ENCODE data around the gene YRDC. TPM values are rescaled to one million over a fixed set of nuclear protein-coding genes. Genes with fewer than 3 reads are reported as not detected.

Gene YRDC
- total and polyA plus RNA-seq, 4 donors = 4.4 to 9.8 (median 9.4) TPM

DNA sequence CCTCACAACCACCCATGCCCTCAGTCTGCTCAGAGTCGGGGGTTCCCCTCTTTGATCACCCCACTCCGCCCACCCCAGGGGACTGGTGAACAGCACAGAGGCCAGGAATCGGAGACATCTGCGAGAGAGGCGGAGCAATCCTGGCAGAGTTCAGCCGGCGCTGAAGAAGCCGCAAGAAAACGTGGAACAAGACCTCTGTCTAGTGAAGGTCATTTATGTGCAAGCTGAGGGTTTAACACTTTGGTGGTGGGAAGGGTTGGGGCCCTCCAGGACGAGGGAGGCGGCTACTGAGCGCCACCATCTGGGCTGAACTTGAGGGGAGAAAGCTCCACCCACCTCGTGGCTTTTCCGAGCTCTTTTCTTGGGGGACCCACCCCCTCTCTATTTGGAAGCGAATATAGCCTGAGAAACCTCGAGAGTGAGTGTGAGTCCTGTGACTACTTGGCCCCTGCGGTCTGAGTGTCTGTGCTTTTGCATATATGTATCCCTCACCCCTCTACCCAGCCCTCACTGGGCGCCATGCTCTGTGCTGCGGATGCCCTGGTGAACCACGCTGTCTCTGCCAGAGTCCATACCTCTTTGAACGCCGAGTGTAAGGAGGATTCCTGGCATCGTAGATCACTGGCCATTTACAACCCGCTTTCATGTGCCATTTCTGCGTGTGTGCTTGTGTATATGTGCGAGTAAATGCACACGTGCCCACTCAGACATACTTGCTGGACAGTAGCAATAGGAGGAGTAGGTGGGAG, 41.9 kb downstream of the YRDC start:
- no peak overlapping the region for H3K4me3 ChIP-seq (ENCODE audit: low read depth in 1 of 3, low read length in 3 of 3)
- 8% methylated on average over 27 of the region's 27 CpGs for WGBS
- no peaks in the 10 kb centered on the region for H3K36me3 ChIP-seq (ENCODE audit: control insufficient read depth in 4 of 4, insufficient read depth in 3 of 4, low read depth in 1 of 4, low read length in 3 of 4)
- peaks cover 0 to 3% (median 0%) of the 10 kb centered on the region in 4 donors for H3K4me1 ChIP-seq (ENCODE audit: control insufficient read depth in 4 of 4, insufficient read depth in 4 of 4, low read length in 3 of 4)
- H3K27me3 ChIP-seq (ENCODE audit: control insufficient read depth in 4 of 4, insufficient read depth in 4 of 4, low read length in 3 of 4) = peaks cover 0 to 25% (median 9%) of the 10 kb centered on the region in 4 donors
- H3K27ac ChIP-seq (ENCODE audit: low read depth in 1 of 2, low read length in 2 of 2) = no peak overlapping the region
- H3K9me3 ChIP-seq (ENCODE audit: control insufficient read depth in 4 of 4, low read length in 3 of 4) = peaks cover 0 to 3% (median 0%) of the 10 kb centered on the region in 4 donors
- H3K9ac ChIP-seq (ENCODE audit: low read depth in 1 of 2, low read length in 2 of 2) = no peak overlapping the region
- no peak for DNase-seq (ENCODE audit: low spot score)
- TF ChIP-seq YY1 (IDR thresholded peaks at IDR 0.05) = no peak
- no peak for TF ChIP-seq HNF4G (IDR thresholded peaks at IDR 0.05)
- no peak for TF ChIP-seq HNF4A (conservative IDR thresholded peaks at IDR 0.05)
- TF ChIP-seq FOXA2 (IDR thresholded peaks at IDR 0.05) = no peak
- no peak for TF ChIP-seq JUND (IDR thresholded peaks at IDR 0.05)
- TF ChIP-seq, protein P1, sequence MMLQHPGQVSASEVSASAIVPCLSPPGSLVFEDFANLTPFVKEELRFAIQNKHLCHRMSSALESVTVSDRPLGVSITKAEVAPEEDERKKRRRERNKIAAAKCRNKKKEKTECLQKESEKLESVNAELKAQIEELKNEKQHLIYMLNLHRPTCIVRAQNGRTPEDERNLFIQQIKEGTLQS (IDR thresholded peaks at IDR 0.05) = no peak
- no peak for TF ChIP-seq GABPA (IDR thresholded peaks at IDR 0.05 in 1 of 2, conservative IDR thresholded peaks at IDR 0.05 in 1 of 2)
- TF ChIP-seq, protein P2, sequence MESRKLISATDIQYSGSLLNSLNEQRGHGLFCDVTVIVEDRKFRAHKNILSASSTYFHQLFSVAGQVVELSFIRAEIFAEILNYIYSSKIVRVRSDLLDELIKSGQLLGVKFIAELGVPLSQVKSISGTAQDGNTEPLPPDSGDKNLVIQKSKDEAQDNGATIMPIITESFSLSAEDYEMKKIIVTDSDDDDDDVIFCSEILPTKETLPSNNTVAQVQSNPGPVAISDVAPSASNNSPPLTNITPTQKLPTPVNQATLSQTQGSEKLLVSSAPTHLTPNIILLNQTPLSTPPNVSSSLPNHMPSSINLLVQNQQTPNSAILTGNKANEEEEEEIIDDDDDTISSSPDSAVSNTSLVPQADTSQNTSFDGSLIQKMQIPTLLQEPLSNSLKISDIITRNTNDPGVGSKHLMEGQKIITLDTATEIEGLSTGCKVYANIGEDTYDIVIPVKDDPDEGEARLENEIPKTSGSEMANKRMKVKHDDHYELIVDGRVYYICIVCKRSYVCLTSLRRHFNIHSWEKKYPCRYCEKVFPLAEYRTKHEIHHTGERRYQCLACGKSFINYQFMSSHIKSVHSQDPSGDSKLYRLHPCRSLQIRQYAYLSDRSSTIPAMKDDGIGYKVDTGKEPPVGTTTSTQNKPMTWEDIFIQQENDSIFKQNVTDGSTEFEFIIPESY (IDR thresholded peaks at IDR 0.05) = no peak
- no peak for TF ChIP-seq RXRA (IDR thresholded peaks at IDR 0.05)
- TF ChIP-seq SP1 (IDR thresholded peaks at IDR 0.05) = no peak
- TF ChIP-seq CTCF (IDR thresholded peaks at IDR 0.05; ENCODE audit: low read depth, low read length, missing input control) = no peak
- TF ChIP-seq, protein P3, sequence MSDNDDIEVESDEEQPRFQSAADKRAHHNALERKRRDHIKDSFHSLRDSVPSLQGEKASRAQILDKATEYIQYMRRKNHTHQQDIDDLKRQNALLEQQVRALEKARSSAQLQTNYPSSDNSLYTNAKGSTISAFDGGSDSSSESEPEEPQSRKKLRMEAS (IDR thresholded peaks at IDR 0.05) = no peak
- TF ChIP-seq TAF1 (conservative IDR thresholded peaks at IDR 0.05) = no peak
- TF ChIP-seq, protein P4, sequence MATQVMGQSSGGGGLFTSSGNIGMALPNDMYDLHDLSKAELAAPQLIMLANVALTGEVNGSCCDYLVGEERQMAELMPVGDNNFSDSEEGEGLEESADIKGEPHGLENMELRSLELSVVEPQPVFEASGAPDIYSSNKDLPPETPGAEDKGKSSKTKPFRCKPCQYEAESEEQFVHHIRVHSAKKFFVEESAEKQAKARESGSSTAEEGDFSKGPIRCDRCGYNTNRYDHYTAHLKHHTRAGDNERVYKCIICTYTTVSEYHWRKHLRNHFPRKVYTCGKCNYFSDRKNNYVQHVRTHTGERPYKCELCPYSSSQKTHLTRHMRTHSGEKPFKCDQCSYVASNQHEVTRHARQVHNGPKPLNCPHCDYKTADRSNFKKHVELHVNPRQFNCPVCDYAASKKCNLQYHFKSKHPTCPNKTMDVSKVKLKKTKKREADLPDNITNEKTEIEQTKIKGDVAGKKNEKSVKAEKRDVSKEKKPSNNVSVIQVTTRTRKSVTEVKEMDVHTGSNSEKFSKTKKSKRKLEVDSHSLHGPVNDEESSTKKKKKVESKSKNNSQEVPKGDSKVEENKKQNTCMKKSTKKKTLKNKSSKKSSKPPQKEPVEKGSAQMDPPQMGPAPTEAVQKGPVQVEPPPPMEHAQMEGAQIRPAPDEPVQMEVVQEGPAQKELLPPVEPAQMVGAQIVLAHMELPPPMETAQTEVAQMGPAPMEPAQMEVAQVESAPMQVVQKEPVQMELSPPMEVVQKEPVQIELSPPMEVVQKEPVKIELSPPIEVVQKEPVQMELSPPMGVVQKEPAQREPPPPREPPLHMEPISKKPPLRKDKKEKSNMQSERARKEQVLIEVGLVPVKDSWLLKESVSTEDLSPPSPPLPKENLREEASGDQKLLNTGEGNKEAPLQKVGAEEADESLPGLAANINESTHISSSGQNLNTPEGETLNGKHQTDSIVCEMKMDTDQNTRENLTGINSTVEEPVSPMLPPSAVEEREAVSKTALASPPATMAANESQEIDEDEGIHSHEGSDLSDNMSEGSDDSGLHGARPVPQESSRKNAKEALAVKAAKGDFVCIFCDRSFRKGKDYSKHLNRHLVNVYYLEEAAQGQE (IDR thresholded peaks at IDR 0.05) = no peak
- no peak for TF ChIP-seq RAD21 (IDR thresholded peaks at IDR 0.05)
- TF ChIP-seq EGR1 (IDR thresholded peaks at IDR 0.05; ENCODE audit: low read depth in 2 of 2) = no peak
- no peak for TF ChIP-seq NR2F2 (IDR thresholded peaks at IDR 0.05)
- no peak for TF ChIP-seq FOXA1 (IDR thresholded peaks at IDR 0.05)
